MG63 (cell line): ENCODE measurements around the gene TCTN3. TPM values are rescaled to one million over a fixed set of nuclear protein-coding genes. Genes with fewer than 3 reads are reported as not detected.
A peak's percentile ranks its signal among the peaks of the same experiment; 100 is the strongest.
"Not testable (repeated sequence)": the region's sequence is repeated elsewhere in the genome, so short reads cannot be mapped to it uniquely, and the experiment has no call there.

ENCODE experiments used
- DNase-seq: peaks from one replicate; pipeline ENCODE4 v3.0.0-alpha.2; 2020
- H3K27me3 ChIP-seq: fragments of 250-450 bp; sonication (Bioruptor Pico); 2 replicates; pipeline ENCODE4 v1.5.1; 2020; ENCODE audit warnings: mild to moderate bottlenecking, moderate library complexity
- H3K36me3 ChIP-seq: fragments of 250-450 bp; sonication (Bioruptor Pico); 2 replicates; pipeline ENCODE4 v1.5.1; 2020; ENCODE audit warnings: mild to moderate bottlenecking, moderate library complexity
- H3K4me3 ChIP-seq: fragments of 250-450 bp; sonication (Bioruptor Pico); 2 replicates; pipeline ENCODE4 v1.5.1; 2020; ENCODE audit warnings: mild to moderate bottlenecking, moderate library complexity
- H3K9me3 ChIP-seq: fragments of 250-450 bp; sonication (Bioruptor Pico); 2 replicates; pipeline ENCODE4 v1.5.1; 2020; ENCODE audit warnings: mild to moderate bottlenecking, moderate library complexity
- total RNA-seq: library from RNA; depleted of rRNA; stranded (reverse); fragments of >200 nt; shearing (Covaris generic); gene quantifications from 2 replicates; pipeline ENCODE4 v1.2.3, GENCODE V29; 2014; ENCODE audit warnings: low replicate concordance; rRNA removed

TCTN3 gene, protein sequence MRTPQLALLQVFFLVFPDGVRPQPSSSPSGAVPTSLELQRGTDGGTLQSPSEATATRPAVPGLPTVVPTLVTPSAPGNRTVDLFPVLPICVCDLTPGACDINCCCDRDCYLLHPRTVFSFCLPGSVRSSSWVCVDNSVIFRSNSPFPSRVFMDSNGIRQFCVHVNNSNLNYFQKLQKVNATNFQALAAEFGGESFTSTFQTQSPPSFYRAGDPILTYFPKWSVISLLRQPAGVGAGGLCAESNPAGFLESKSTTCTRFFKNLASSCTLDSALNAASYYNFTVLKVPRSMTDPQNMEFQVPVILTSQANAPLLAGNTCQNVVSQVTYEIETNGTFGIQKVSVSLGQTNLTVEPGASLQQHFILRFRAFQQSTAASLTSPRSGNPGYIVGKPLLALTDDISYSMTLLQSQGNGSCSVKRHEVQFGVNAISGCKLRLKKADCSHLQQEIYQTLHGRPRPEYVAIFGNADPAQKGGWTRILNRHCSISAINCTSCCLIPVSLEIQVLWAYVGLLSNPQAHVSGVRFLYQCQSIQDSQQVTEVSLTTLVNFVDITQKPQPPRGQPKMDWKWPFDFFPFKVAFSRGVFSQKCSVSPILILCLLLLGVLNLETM
- 25.4 and 37.7 TPM in 2 replicates for total RNA-seq

DNA sequence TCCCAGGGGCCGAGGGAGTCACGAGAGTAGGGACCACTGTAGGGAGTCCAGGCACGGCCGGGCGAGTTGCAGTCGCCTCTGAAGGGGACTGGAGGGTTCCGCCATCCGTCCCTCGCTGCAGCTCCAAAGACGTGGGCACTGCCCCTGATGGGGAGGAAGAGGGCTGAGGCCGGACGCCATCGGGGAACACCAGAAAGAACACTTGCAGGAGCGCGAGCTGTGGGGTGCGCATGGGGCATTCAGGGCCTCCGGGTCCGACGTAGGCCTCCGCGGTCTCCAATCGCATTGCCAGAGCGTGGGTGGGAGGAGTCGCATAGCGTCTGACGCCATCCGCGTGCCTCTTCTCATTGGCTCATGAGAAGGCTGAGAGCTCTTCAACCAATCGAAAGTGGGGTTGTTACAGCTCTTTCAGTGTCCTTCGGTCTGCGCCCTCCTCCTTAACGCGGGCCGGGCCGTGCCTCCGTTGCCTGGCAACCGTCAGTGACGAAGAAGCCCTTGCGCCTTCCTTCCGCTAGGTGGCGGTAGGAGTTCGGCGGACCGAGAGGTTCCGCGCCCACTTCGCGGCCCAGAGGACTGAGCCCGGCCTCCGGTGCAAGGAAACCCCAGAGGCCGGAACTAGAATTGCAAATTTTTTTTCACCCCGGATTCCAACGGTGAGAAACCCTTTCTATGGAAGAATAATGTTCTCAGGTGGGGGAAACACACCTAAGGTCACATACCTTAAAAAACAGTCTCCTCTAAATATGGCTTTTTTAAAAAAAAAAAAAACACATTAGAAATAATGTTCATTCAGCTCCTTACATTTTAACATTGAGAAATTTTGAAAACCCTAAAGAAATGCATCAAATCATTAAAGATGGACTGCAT, at the start of gene TCTN3:
TSS of gene TCTN3 (minus strand) at position 260 of the 867 bp plus-strand sequence. CDS start at position 232, 28 bp downstream.
- no peaks in the 10 kb centered on the region for H3K27me3 ChIP-seq
- peaks cover 26% of the 10 kb centered on the region for H3K36me3 ChIP-seq
- peak within 1 kb of the TSS; percentile 96 for H3K4me3 ChIP-seq
- no peaks in the 10 kb centered on the region for H3K9me3 ChIP-seq
- DNase-seq, result peak; percentile 97

DNA sequence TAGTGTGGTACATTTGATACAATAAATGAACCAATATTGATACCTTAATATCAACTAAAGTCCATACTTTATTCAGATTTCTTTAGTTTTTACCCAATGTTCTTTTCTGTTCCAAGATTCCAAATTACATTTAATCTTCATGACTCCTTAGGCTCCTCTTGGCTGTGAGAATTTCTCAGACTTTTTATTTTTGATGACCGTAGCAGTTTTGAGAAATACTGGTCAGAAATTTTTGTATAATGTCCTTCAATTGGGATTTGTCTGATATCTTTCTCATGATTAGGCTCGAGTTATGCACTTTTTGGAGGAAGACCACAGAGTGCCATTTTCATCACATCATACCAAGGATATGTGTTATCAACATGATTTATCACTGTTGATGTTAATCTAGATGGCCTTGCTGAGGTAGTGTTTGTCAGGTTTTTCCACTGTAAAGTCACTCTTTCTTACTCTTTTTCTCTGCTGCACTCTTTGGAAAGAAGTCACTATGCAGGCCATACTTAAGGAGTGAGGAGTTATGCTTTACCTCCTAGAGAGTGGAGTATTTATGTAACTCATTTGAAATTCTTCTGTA, 49.3 kb upstream of the TCTN3 start:
- DNase-seq, result no peak
- Histone ChIP-seq H3K36me3 (no peaks in the 10 kb centered on the region), H3K27me3 (no peaks in the 10 kb centered on the region), H3K4me3 (no peak overlapping the region), H3K9me3 (no peaks in the 10 kb centered on the region)

DNA sequence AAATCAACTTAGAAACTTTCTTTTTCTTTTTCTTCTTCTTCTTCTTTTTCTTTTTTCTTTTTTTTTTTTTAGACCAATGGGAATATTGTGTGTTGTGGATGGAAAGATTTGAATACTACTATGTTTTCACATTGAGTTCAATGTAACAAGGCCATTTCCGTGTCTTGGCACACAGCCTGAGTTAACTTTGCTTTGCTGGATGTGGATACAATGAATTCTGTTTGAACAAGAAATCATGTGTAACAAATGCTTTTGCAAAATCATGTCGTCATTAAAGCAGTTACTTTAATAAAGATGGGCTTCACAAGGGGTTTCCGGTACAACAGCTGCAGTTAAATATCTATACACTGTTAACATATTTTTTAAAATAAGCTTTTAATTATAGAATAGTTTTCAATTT, 48.8 kb upstream of the TCTN3 start:
- no peaks in the 10 kb centered on the region for H3K36me3 ChIP-seq

DNA sequence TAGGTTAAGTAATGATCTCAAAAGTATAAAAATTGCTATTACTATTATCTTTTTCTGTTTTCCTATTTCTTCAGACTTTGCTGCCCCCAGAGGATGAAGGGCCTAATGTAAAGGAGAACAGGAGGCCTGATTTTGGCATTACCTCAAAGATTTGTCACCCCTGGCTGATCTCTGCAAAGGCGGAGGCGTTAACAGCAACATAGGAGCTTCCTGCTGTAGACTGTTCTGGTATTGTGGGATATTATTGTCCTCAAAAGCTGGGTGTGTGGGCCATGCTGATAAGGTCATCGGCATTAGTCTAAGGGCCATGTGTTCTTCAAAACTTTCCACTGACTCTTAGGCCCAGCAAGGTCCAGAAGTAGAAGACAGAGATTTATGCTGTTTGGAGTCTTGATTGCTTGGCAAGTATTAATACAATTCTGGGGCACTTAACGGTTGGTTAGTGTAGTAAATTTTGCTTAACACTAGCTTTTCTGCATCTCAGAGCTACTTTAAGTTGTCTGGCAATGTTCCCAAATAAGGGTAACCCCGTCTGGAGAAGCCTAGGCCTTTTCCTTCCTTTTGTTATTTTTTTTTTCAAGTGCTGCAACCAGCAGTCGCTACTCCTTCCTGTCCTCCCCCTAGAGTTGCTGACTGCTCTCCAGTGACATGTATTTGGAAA, 48.2 kb upstream of the TCTN3 start:
- H3K4me3 ChIP-seq, result no peak overlapping the region

More for the DNA sequence above, 48.8 kb upstream of the TCTN3 start:
- no peak for DNase-seq
- Histone ChIP-seq H3K27me3 (no peaks in the 10 kb centered on the region), H3K4me3 (no peak overlapping the region), H3K9me3 (no peaks in the 10 kb centered on the region)

DNA sequence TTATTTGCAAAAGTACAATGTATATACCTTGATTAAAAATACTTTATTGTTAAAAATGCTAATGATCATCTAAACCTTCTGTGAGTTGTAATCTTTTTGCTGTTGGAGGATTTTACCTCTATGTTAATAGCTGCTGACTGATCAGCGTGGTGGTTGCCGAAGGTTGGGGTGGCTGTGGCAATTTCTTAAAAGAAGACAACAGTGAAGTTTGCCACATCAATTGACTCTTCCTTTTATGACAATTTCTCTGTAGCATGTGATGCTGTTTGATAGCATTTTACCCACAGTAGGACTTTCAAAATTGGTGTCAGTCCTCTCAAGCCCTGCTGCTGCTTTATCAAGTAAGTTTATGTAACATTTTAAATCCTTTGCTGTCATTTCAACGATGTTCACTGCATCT, 45.3 kb upstream of the TCTN3 start:
- Histone ChIP-seq H3K4me3 (no peak overlapping the region), H3K36me3 (no peaks in the 10 kb centered on the region), H3K27me3 (no peaks in the 10 kb centered on the region), H3K9me3 (no peaks in the 10 kb centered on the region)
- no peak for DNase-seq

More for the DNA sequence above, 48.2 kb upstream of the TCTN3 start:
- DNase-seq, result peak; percentile 22
- H3K9me3 ChIP-seq, result no peaks in the 10 kb centered on the region
- no peaks in the 10 kb centered on the region for H3K36me3 ChIP-seq
- no peaks in the 10 kb centered on the region for H3K27me3 ChIP-seq

DNA sequence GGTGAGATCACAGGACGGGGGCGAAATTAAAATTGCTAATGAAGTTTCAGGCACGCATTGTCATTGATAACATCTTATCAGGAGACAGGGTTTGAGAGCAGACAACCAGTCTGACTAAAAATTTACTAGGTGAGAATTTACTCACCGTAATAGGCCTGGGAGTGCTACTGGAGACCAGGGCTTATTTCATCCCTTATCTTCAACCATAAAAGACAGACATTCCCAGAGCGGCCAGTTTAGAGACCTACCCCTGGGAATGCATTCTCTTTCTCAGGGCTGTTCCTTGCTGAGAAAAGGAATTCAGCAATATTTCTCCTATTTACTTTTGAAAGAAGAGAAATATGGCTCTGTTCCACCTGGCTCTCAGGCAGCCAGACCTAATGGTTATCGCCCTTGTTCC, 39.2 kb upstream of the TCTN3 start:
- not testable (repeated sequence) for H3K4me3 ChIP-seq, DNase-seq, H3K9me3 ChIP-seq, H3K27me3 ChIP-seq, H3K36me3 ChIP-seq

DNA sequence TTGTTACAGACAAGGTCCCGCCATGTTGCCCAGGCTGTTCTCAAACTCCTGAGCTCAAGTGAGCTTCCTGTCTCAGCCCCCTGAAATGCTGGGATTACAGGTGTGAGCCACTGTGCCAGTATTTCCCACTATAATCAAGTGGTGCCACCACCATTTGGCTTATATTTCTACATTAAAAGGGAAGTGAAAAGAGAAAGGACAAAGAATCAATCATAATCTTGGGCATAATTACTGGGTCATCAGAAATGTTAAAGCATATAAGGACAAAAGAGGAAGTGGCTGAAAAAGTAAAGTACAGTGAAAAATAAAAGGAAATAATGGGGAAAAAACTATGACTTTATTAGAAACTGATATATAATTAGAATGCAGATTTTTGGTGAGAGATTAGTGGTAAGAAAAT, 36.5 kb upstream of the TCTN3 start:
- H3K4me3 ChIP-seq, result no peak overlapping the region

DNA sequence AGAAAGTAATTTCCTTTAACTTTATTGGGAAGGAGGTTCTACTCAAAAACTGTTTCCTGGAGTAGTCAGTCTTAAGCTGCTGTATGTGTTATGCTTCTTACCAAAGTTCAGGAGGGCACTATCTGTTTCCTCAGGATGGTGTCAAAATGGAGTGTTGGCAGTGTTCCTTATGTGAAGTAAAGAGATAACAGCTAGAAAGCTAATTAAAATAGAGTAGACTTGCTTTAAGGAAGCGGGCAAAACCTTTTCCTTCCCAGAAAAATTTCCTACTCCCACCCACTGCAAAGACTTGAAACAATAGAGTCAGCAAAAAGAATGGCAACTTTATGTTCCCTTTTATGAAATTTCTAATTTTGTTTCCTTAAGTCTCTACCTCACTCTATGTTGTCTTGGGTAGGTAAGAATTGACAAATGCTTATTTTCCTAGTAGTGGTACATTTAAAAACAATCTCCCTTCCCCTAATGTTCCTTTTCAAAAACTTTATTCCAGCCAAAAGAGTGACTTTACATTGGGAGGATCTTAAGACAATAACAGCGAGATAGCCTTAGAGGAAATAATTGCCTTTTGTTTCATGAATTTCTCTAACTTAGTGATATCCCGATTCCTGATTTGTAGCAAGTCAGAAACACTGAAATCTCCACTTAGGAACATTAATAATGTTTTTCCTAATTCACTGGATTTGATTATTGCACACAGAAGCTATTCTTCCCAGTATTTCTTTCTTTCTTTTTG, 35.8 kb upstream of the TCTN3 start:
- Histone ChIP-seq H3K27me3 (peaks cover 6% of the 10 kb centered on the region; the same call in 1 of the 2 replicates), H3K9me3 (no peaks in the 10 kb centered on the region), H3K36me3 (no peaks in the 10 kb centered on the region), H3K4me3 (no peak overlapping the region)
- DNase-seq, result no peak

More for the DNA sequence above, 36.5 kb upstream of the TCTN3 start:
- H3K27me3 ChIP-seq, result peaks cover 6% of the 10 kb centered on the region; the same call in 1 of the 2 replicates
- H3K9me3 ChIP-seq, result no peaks in the 10 kb centered on the region
- H3K36me3 ChIP-seq, result no peaks in the 10 kb centered on the region
- DNase-seq, result no peak

DNA sequence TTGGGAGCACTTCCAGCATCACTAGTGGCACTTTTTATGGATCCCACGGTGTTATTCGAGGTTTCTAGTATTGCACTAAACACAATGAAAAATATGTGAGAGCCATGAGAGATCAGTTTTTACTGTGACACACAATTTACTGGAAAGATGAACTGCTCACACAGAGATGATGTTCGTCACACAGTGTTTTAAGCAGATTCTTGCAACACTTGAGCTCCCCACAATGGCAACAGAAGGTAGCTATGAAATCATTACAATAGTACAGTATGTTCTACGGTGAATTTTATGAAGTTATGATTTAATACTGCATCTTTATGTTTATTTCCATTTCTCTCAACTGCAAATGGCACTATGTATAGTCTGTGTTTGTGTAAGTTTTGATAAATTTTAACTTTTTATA, 34.8 kb upstream of the TCTN3 start:
- peaks cover 6% of the 10 kb centered on the region; the same call in 1 of the 2 replicates for H3K27me3 ChIP-seq
- no peaks in the 10 kb centered on the region for H3K36me3 ChIP-seq
- DNase-seq, result no peak
- H3K9me3 ChIP-seq, result no peaks in the 10 kb centered on the region
- H3K4me3 ChIP-seq, result no peak overlapping the region

DNA sequence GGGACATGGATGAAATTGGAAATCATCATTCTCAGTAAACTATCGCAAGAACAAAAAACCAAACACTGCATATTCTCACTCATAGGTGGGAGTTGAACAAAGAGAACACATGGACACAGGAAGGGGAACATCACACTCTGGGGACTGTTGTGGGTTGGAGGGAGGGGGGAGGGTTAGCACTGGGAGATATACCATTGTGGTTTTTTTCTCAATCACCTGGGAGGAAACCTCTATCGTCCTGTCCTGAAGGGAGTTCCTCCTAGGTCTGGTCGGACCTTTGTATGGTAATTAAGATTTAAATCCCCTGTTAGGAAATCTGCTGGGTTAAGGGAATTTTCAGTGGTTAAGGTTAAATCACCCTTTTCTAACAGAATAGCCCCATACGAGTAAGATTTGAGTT, 28.8 kb upstream of the TCTN3 start:
- not testable (repeated sequence) for H3K9me3 ChIP-seq, H3K36me3 ChIP-seq, DNase-seq, H3K4me3 ChIP-seq, H3K27me3 ChIP-seq

DNA sequence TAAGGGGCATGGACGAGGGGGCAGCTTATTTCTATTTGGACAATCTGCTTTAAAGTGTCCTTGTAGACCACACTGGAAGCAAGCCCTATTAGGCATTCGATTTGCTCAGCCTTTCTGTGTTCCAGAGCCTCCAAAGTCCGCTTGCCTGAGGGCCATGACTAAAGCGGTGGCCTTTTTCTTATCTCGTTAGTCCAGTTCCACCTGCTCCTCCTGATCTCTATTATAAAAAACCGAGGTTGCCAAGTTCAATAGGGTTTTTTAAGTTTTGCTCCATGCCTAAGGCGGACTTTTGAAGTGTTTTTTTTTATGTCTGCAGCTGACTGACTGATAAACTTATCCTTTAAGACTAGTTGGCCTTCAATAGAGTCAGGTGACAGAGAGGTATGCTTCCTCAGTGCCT, 27.0 kb upstream of the TCTN3 start:
- not testable (repeated sequence) for H3K27me3 ChIP-seq, H3K36me3 ChIP-seq, H3K4me3 ChIP-seq, DNase-seq, H3K9me3 ChIP-seq

DNA sequence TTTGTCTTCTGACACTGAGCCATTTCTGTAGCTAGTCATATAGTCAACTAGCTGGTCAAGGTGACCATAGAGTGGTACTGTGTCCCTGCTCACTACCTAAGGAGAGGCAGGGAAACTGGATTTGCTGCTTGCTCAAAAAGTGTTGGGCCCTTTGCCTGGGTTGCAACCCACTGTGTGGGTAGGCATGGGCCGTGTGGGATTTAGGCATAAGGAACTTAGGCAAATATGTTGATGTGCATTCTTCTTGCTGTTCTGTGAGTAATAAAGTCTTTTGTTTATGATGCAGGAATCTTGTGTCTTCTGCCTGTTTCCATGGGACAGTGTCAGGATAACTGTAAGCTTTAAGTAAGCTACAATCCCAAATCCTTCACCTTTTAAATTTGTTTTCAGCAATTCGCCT, 23.1 kb upstream of the TCTN3 start:
- no peak for DNase-seq
- no peaks in the 10 kb centered on the region for H3K9me3 ChIP-seq
- no peak overlapping the region for H3K4me3 ChIP-seq
- no peaks in the 10 kb centered on the region for H3K36me3 ChIP-seq
- H3K27me3 ChIP-seq, result no peaks in the 10 kb centered on the region

DNA sequence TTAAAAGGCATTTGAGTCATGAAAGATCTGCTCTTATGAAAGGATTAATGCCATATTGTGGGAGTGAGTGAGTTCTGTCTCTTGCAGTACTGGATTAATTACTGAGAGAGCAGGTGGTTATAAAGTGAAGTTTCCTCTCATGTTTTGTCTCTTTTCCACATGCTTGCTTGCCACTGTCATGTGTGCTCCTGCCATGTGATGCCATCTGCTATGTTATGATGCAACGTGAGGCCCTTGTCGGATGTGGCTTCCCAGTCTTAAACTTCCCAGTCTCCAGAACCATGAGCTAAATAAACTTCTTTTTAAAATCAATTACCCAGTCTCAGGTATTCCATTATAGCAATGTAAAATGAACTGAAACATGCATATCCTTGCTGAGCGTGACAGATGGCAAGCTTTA, 22.7 kb upstream of the TCTN3 start:
- no peaks in the 10 kb centered on the region for H3K36me3 ChIP-seq
- no peak for DNase-seq
- H3K27me3 ChIP-seq, result no peaks in the 10 kb centered on the region
- no peak overlapping the region for H3K4me3 ChIP-seq
- no peaks in the 10 kb centered on the region for H3K9me3 ChIP-seq

DNA sequence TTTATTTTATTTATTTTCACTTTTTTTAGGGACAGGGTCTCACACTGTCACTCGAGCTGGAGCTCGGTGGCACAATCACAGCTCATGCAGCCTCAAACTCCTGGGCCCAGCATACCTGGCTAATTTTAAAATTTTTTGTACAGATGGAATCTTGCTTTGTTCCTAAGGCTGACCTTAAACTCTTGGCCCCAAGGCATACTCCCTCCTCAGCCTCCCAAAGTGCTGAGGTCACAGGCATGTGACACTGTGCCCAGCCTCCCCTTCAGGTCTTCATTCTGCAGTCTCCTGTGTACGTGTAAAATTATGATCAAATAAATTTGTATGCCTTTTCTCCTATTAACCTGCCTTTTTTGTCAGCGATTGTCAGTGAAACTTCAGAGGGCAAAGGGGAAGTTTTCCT, 17.8 kb upstream of the TCTN3 start:
- no peak for DNase-seq
- H3K9me3 ChIP-seq, result no peaks in the 10 kb centered on the region
- H3K36me3 ChIP-seq, result no peaks in the 10 kb centered on the region
- H3K27me3 ChIP-seq, result no peaks in the 10 kb centered on the region
- no peak overlapping the region for H3K4me3 ChIP-seq

DNA sequence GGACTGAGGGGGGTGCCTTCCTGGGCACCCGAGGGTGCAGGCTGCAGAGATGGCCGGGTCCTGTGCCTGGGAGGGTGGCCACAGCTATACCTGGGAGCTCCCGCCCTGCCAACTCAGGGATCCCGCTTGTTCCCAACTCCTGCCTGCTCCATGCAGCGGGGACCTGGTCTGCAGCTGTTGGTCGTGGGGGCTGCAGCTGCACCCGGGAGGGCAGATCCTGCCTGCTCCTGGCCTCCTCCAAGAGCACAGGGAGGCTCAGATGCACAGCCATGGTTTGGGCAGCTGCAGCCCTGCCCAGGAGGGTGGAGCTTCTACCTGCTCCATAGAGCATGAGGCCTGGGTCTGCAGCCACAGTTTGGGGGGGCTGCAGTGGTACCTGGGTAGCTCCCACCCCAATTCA, 13.3 kb upstream of the TCTN3 start:
- Histone ChIP-seq H3K4me3 (no peak overlapping the region), H3K27me3 (no peaks in the 10 kb centered on the region), H3K36me3 (no peaks in the 10 kb centered on the region), H3K9me3 (no peaks in the 10 kb centered on the region)
- DNase-seq, result no peak

DNA sequence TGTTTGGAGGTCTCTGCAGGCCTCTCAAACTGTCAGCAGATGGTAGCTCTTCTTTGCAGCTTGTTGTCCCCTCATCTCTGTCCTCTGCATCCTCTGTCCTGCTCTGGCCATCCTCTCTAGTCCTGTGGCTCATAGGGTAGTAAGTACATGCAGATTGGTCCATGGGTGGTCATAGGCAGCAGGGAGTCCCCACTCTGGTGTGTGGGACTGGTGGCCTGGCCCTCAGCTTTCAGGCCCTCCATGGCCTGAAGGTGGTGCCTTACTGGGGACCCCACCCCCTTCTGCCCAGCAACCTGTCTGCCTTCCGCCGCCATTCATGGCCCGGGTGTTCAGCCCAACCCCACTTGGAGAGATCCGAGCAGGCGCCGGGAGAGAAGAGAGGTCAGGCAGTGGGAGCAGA, 12.8 kb upstream of the TCTN3 start:
- no peak for DNase-seq
- H3K4me3 ChIP-seq, result no peak overlapping the region
- no peaks in the 10 kb centered on the region for H3K9me3 ChIP-seq
- H3K27me3 ChIP-seq, result no peaks in the 10 kb centered on the region
- no peaks in the 10 kb centered on the region for H3K36me3 ChIP-seq
